Measurements from ENCODE around the gene GRWD1. TPM values are rescaled to one million over a fixed set of nuclear protein-coding genes. Genes with fewer than 3 reads are reported as not detected.

The GRWD1 gene
- total and polyA plus RNA-seq, 2 of the 13 experiments (the other 11 are each of a cell fraction or from before 2014, with no cell fraction given) = 10.8 to 46.6 TPM

- 0 out of 2 replicates have a peak, but pooled peaks have one; percentile 4 for TF ChIP-seq ZNF343 (CRISPR knock-in tag; IDR thresholded peaks at IDR 0.05)
- TF ChIP-seq JUN (CRISPR knock-in tag; IDR thresholded peaks at IDR 0.05) = no peak
- no peak for TF ChIP-seq POGZ (CRISPR knock-in tag; IDR thresholded peaks at IDR 0.05)
These were observed 24.3 kb downstream of the GRWD1 start (continued) for GRCh38 chr19:48469934-48470680.

DNA sequence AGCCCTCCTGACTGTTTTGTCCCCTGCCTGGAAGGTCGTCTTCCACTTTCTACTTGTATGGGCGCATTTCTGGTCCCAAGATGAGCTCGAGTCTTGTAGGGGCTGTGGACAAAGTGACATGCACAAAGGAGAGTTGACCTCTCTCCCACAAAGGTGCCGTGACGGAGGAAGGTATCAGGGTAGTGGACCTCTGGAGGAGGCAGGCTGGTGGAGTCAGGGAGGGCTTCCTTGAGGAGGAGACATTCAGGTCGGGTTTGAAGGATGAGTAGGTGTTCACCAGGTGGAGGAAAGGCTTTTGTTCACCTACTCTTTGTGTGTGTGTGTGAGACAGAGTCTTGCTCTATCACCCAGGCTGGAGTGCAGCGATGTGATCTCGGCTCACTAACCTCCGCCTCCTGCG is 25.1 kb downstream of the GRWD1 start:
- ChIA-PET POLR2A (interaction anchor here (1.4 to 1.5 kb wide), 2 partner anchors 17 to 108 kb away, joined by 3 to 7 read pairs; no protein-coding TSS in a partner anchor), CTCF (ENCODE audit: low intra/inter-chr PET ratio, low total read pairs) (no interaction called here)
- intact Hi-C loops (cut with micrococcal nuclease; ENCODE audit: unreplicated experiment) = no loop called here
- H3K36me3 ChIP-seq (replicated peaks in 1 of 2; ENCODE audit: control insufficient read depth in 1 of 2, insufficient read depth in 2 of 2, low read length in 2 of 2) = peaks cover 24 to 51% of the 10 kb centered on the region in 2 experiments; a peak in 4 of 5 replicates
- H3K9me3 ChIP-seq (ENCODE audit: low read length) = no peaks in the 10 kb centered on the region
- in situ Hi-C loops (cut with HindIII; ENCODE audit: extremely low pct_ligation_motif_present, low pct_unique_long_range_greater_than_20kb) = no loop called here
- peaks cover 5% of the 10 kb centered on the region for H3K79me2 ChIP-seq (ENCODE audit: insufficient read depth, low read length)
- 97% methylated on average over 9 of the region's 10 CpGs for WGBS (ENCODE audit: low lambda C conversion rate)
- BruUV-seq (replicated peaks) = no TSS peak
- no peaks in the 10 kb centered on the region; the same call in 1 of the 2 replicates for H4K20me1 ChIP-seq (ENCODE audit: insufficient read depth, low read length)
- no peak overlapping the region for H2AFZ ChIP-seq (ENCODE audit: low read length)
- ATAC-seq (no peak), DNase-seq (ENCODE audit: low spot score) (no peak), FAIRE-seq (no peak)
- no peak overlapping the region for H3K4me3 ChIP-seq (replicated peaks in 1 of 3; ENCODE audit: insufficient read depth in 1 of 3, low read depth in 2 of 3, low read length in 3 of 3)
- H3K4me2 ChIP-seq (ENCODE audit: low read depth, low read length) = peak overlapping the region; percentile 79; the same call in 1 of the 2 replicates
- H3K27me3 ChIP-seq (ENCODE audit: control insufficient read depth in 1 of 2, insufficient read depth in 2 of 2, low read length in 2 of 2) = no peaks in the 10 kb centered on the region; a peak in 1 of 5 replicates
- TF ChIP-seq EED (CRISPR knock-in tag; IDR thresholded peaks at IDR 0.05) (no peak), IRF2 (CRISPR knock-in tag; IDR thresholded peaks at IDR 0.05) (no peak), ZNF24 (IDR thresholded peaks at IDR 0.05) (no peak), ZNF574 (CRISPR knock-in tag; IDR thresholded peaks at IDR 0.05) (no peak), GATAD2A (CRISPR knock-in tag; IDR thresholded peaks at IDR 0.05) (no peak)
- TF ChIP-seq, protein P1, sequence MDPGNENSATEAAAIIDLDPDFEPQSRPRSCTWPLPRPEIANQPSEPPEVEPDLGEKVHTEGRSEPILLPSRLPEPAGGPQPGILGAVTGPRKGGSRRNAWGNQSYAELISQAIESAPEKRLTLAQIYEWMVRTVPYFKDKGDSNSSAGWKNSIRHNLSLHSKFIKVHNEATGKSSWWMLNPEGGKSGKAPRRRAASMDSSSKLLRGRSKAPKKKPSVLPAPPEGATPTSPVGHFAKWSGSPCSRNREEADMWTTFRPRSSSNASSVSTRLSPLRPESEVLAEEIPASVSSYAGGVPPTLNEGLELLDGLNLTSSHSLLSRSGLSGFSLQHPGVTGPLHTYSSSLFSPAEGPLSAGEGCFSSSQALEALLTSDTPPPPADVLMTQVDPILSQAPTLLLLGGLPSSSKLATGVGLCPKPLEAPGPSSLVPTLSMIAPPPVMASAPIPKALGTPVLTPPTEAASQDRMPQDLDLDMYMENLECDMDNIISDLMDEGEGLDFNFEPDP (CRISPR knock-in tag; conservative IDR thresholded peaks at IDR 0.05) = 0 out of 2 replicates have a peak, but pooled peaks have one; percentile 20
- TF ChIP-seq, protein P2, sequence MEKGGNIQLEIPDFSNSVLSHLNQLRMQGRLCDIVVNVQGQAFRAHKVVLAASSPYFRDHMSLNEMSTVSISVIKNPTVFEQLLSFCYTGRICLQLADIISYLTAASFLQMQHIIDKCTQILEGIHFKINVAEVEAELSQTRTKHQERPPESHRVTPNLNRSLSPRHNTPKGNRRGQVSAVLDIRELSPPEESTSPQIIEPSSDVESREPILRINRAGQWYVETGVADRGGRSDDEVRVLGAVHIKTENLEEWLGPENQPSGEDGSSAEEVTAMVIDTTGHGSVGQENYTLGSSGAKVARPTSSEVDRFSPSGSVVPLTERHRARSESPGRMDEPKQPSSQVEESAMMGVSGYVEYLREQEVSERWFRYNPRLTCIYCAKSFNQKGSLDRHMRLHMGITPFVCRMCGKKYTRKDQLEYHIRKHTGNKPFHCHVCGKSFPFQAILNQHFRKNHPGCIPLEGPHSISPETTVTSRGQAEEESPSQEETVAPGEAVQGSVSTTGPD (CRISPR knock-in tag; IDR thresholded peaks at IDR 0.05) = no peak
- H3K9ac ChIP-seq (ENCODE audit: insufficient read depth, low read depth, low read length) = no peak overlapping the region
- peaks cover 17% of the 10 kb centered on the region for H3K4me1 ChIP-seq (ENCODE audit: insufficient read depth, low read length)
- H3K27ac ChIP-seq (ENCODE audit: extremely low read length, insufficient read depth, low read length) = no peak overlapping the region

Data from HepG2 (cell line).